Thymus (tissue), 11 donors: ENCODE measurements around the gene PLCH1. TPM values are rescaled to one million over a fixed set of nuclear protein-coding genes. Genes with fewer than 3 reads are reported as not detected.

ENCODE experiments used
- DNase-seq, 9 donors: peaks; one replicate each; pipeline ENCODE4 v3.0.0-alpha.2; 2013; ENCODE audit warnings: low spot score in 9 of 9, low read depth in 6 of 9, missing footprints in 1 of 9
- H3K27ac ChIP-seq, 2 donors: one replicate each; pipeline ENCODE4 v1.5.1; 2013; ENCODE audit warnings: control low read depth in 1 of 2, low read depth in 1 of 2, low read length in 1 of 2, mild to moderate bottlenecking in 1 of 2, moderate library complexity in 1 of 2
- H3K27me3 ChIP-seq, 2 donors: one replicate each; pipeline ENCODE4 v1.5.1; 2013; ENCODE audit warnings: low read length in 1 of 2; ENCODE audit not compliant: control insufficient read depth in 2 of 2, insufficient read depth in 1 of 2
- H3K36me3 ChIP-seq, 2 donors: one replicate each; pipeline ENCODE4 v1.5.1; 2013; ENCODE audit warnings: low read length in 1 of 2, mild to moderate bottlenecking in 1 of 2, moderate library complexity in 1 of 2; ENCODE audit not compliant: control insufficient read depth in 2 of 2, insufficient read depth in 2 of 2
- H3K4me1 ChIP-seq, 2 donors: one replicate each; pipeline ENCODE4 v1.5.1; 2013; ENCODE audit warnings: low read length in 2 of 2; ENCODE audit not compliant: control insufficient read depth in 2 of 2, insufficient read depth in 2 of 2
- H3K4me3 ChIP-seq, 2 donors: one replicate each; pipeline ENCODE4 v1.5.1; 2013; ENCODE audit warnings: low read length in 2 of 2, control low read depth in 1 of 2, mild to moderate bottlenecking in 1 of 2
- H3K9me3 ChIP-seq, 2 donors: one replicate each; pipeline ENCODE4 v1.5.1; 2013; ENCODE audit warnings: low read length in 1 of 2, mild to moderate bottlenecking in 1 of 2; ENCODE audit not compliant: control insufficient read depth in 2 of 2, insufficient read depth in 1 of 2
- WGBS: extraction: QIAGEN DNeasy Blood & Tissue Kit; methylation state at CpG from one replicate; pipeline ENCODE4 v1.1.7; 2013; 5-methylcytosine and 5-hydroxymethylcytosine counted together
- polyA plus RNA-seq: library from polyadenylated mRNA; stranded (reverse); fragments of 200-250 nt; gene quantifications from one replicate; pipeline ENCODE4 v1.2.3, GENCODE V29; 2013
- total RNA-seq: library from RNA; stranded (reverse); fragments of 120-200 nt; gene quantifications from one replicate; pipeline ENCODE4 v1.2.4, GENCODE V29; 2013
- donor health status: healthy.

PLCH1 gene
- total and polyA plus RNA-seq, 2 donors = 7.6 to 29.3 TPM

DNA sequence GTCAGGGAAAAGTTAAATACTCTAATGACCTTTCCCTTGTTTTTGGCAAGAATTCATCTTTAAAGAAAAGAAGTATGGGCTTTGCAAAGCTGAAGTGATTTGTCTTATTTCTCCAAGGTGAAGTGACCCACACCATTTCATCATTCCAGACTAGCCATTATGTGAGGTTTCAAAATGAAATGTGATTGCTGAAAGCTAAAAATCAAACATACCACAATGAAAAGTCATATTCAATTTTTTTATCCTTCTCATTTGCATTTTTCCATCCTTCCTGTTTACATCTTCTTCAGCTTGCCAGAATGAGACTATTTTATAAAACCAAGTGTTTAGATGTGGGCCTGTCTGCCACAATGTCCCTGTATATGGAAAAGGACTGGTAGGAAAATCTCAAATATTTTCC, 309.1 kb downstream of the PLCH1 start:
- Histone ChIP-seq H3K36me3 (no peaks in the 10 kb centered on the region), H3K27me3 (no peaks in the 10 kb centered on the region), H3K4me3 (no peak overlapping the region), H3K27ac (no peak overlapping the region), H3K9me3 (no peaks in the 10 kb centered on the region), H3K4me1 (no peaks in the 10 kb centered on the region)
- DNase-seq = no peak

DNA sequence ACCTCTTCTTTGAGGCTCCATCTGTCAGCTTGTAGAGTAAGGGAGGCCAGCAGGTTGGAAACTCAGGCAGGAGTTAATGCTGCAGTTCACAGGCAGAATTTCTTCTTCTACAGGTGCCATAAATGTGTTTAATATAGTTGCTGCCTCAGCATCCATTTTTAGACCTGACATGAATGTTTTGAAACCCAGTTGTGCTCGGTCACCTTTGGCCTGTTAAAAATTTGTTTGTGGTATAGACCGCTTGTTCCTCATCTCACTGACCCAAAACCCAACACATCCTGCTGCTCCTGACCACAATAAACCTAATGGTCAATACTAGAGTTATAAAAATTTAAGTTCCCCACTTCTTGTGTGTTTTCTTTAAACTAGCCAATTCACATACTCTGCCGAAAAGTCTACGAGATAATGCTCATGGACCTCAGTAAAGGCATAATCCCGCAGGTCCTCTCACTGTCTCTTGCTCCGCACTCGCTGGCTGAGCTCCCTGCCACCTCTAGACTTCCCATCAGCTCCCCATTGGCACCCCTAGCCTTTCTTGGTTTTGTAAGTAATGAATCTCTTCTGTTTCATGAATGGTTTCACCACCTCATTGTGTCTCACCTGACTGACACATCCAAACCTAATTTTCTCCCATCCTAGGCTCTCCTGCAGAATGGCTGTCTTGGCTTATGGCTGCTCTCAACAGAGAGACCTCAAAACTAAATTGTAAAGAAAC, 312.9 kb downstream of the PLCH1 start:
- Histone ChIP-seq H3K4me1 (no peaks in the 10 kb centered on the region), H3K4me3 (no peak overlapping the region), H3K36me3 (no peaks in the 10 kb centered on the region), H3K27ac (no peak overlapping the region), H3K9me3 (peaks cover 0 to 9% of the 10 kb centered on the region in 2 donors), H3K27me3 (no peaks in the 10 kb centered on the region)
- 84% methylated on average over 7 of the region's 7 CpGs for WGBS
- no peak for DNase-seq

DNA sequence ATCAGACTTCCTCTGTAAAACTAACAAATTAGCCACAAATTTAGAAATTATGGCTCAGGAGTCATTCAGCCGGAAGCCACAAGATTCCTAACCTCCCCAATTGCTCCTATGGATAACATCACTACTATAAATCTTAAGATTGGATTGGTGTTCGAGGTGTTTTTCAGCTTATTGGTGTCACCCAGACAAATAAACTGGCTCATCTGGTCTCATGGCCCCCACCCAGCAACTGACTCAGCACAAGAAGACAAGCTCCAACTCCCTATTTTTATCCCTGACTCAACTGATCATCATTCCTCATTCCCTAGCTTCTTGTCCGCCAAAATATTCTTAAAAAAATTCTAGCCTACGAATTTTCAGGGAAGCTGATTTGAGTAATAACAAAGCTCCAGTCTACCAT, 316.3 kb downstream of the PLCH1 start:
- H3K27ac ChIP-seq = no peak overlapping the region
- 96% methylated on average over 4 of the region's 4 CpGs for WGBS
- no peaks in the 10 kb centered on the region for H3K27me3 ChIP-seq
- H3K36me3 ChIP-seq = no peaks in the 10 kb centered on the region
- H3K4me3 ChIP-seq = no peak overlapping the region
- H3K9me3 ChIP-seq = peaks cover 0 to 9% of the 10 kb centered on the region in 2 donors
- DNase-seq = no peak
- H3K4me1 ChIP-seq = peaks cover 5% of the 10 kb centered on the region in 2 donors

DNA sequence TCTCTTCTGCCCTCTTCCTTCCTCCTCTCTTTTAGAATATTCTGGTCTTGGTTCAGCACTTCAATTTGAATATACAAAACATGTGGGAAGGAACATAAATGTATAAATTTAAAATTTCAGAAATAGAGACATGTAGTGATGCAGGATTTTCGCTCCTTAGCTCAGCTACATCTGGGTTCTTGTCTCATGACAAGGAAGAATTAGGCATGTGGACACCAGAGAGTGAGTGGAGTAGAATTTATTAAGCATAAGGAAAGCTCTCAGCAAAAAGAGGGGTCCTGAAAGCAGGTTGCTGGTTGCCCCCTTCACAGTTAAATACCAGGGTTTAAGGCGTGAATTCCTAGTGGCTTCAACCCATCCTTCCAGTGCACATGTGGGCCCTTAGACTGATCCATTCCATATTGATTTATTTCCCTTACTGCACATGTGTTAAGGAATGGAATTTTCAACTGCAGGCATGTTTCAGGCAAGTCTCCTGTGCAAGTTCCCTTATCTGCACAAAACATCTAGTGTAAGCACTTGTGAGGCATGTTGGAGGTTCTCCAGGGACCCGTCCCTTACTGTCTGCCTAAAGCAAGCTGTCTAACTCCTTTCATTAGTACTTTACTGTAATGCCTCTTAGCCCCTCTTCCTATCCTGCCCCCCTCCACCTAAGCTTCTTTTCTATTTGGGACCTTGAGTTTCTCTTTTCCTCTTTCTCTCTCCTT, 318.2 kb downstream of the PLCH1 start:
- no peak for DNase-seq
- WGBS = 94% methylated on average over 3 of the region's 3 CpGs
- no peak overlapping the region for H3K4me3 ChIP-seq
- no peaks in the 10 kb centered on the region for H3K36me3 ChIP-seq
- H3K27me3 ChIP-seq = no peaks in the 10 kb centered on the region
- no peak overlapping the region for H3K27ac ChIP-seq
- H3K4me1 ChIP-seq = peaks cover 6 to 8% of the 10 kb centered on the region in 2 donors
- peaks cover 0 to 9% of the 10 kb centered on the region in 2 donors for H3K9me3 ChIP-seq

DNA sequence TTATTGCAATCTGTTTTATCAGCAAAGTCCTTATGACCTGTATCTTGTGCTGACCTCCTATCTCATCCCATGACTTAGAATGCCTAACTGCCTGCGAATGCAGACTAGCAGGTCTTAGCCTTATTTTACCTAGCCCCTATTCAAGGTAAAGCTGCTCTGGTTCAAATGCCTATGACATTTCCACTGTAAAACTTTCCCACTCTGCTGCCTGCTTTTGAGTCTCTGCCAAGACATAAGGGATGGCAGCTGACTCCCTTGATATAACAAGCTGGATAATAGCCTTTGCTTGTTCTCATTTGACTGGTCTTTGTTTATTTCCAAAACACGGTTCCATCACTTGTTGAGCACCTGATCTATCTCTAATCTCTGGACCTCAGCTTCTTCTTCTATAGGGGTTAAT, 319.5 kb downstream of the PLCH1 start:
- Histone ChIP-seq H3K27me3 (no peaks in the 10 kb centered on the region), H3K4me3 (no peak overlapping the region), H3K36me3 (no peaks in the 10 kb centered on the region), H3K9me3 (peaks cover 0 to 9% of the 10 kb centered on the region in 2 donors), H3K27ac (no peak overlapping the region), H3K4me1 (peaks cover 6 to 11% of the 10 kb centered on the region in 2 donors)
- no peak for DNase-seq
- WGBS = 95% methylated on average over 2 of the region's 2 CpGs

DNA sequence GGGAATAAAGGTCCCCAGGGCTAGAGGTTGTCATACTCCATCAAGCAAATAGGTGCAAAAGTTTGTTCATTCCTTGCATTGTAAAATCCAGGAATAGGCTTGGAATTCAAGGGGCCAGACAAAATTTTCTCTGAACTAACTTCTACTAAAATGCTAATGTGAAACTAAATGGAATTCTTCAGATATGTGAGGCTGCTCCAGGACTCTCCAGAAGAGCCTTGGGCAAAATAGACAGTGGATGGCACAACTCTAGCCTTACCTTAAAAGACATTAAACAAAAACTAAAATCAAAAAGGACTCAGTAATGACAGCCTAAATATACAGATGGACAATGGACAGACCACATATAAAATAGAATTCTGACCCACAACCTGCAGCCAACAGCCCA, 320.6 kb downstream of the PLCH1 start:
- Histone ChIP-seq H3K4me1 (peaks cover 6 to 11% of the 10 kb centered on the region in 2 donors), H3K4me3 (no peak overlapping the region), H3K9me3 (peaks cover 0 to 5% of the 10 kb centered on the region in 2 donors), H3K27ac (no peak overlapping the region), H3K36me3 (no peaks in the 10 kb centered on the region), H3K27me3 (no peaks in the 10 kb centered on the region)
- no peak for DNase-seq

DNA sequence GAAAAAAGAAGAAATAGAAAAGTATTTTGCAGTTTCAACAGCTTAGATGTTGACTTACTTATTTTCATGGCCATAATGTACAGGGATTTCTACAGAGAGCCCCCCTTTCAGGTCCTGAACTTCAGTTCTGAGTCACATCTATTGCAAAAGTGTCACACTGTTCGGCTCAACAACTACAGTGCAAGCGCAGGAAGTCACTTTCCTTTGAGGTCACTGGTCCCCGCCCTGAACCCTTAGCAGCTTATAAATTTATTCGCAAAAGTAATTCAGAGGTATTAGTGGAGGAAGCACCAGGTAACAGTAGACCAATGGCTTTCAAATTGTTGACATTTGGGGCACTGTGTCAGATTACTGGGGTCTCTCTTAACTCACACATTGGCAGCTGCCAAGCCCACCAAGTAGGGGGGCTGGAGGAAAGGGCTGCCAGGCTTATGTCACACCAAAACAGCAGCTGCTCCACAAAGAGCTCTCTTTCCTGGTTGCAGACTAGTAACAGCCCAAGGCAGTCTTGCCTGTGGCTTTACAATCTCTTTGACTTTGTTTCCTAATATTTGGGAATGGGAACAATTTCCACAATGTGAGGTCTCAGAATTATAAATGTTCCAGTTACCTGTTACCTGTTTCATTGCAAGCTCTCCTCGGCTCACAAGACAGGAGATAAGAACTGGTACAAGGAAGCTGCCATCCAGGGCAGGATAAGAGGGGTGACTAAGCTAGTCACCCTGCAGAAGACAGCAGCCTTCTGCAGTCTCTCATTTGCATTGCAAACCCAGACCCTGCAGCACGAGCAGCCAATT, 321.1 kb downstream of the PLCH1 start:
- Histone ChIP-seq H3K9me3 (no peaks in the 10 kb centered on the region), H3K27me3 (no peaks in the 10 kb centered on the region), H3K4me3 (no peak overlapping the region), H3K4me1 (peaks cover 6 to 11% of the 10 kb centered on the region in 2 donors), H3K27ac (peak overlapping the region; percentile 40 to 49), H3K36me3 (no peaks in the 10 kb centered on the region)
- 85% methylated on average over 6 of the region's 6 CpGs for WGBS
- peak in 2 of 9 donors; percentile 11 to 26 for DNase-seq

DNA sequence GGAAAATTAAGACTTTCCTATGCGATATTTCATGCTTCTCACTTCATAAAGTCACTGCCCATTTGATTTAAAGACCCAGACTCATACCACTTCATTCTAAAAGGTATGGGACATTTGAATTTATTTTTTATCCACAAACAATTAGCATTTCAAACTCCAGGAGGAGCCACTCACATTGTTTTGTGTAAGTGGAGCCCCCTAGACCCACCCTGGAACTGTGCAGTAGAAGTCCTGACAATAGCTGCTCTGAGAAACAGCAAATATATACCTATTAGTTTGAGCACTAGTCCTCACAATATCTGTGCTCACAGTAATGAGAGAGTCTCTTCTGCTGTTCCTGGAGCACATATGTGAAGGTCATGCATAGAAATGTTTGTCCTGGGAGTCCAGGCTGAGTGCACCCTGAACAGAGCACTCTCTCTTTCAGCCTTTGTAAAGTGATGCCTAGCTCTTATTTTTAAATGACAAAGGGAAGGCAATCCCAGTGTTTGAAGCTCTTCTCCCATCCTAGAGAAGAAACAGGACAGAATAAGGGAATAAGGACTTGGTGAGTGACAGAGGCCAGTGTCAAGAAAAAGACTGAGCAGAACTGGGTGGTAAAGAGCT, 323.9 kb downstream of the PLCH1 start:
- no peak overlapping the region for H3K4me3 ChIP-seq
- peak in 6 of 9 donors; percentile 7 to 54 (median 14) for DNase-seq
- H3K36me3 ChIP-seq = no peaks in the 10 kb centered on the region
- no peak overlapping the region for H3K27ac ChIP-seq
- no peaks in the 10 kb centered on the region for H3K9me3 ChIP-seq
- WGBS = 97% methylated on average over 1 of the region's 1 CpG
- no peaks in the 10 kb centered on the region for H3K27me3 ChIP-seq
- H3K4me1 ChIP-seq = peaks cover 6 to 11% of the 10 kb centered on the region in 2 donors
